ENCODE results near the gene AKR1B15.
"Not testable (repeated sequence)": the region's sequence is repeated elsewhere in the genome, so short reads cannot be mapped to it uniquely, and the experiment has no call there.

AKR1B15 gene

GRCh38 chr7:134548877-134549276 lies at the start of gene AKR1B15:
TSS of gene AKR1B15 (plus strand) at chr7:134549110. CDS start at chr7:134564620, 15,510 bp downstream.
- no peak for DNase-seq

- DNase-seq = no peak
Observed at GRCh38 chr7:134500406-134500805, 48.5 kb upstream of the AKR1B15 start.

GRCh38 chr7:134500982-134501381 lies 47.9 kb upstream of the AKR1B15 start:
- no peak for DNase-seq

GRCh38 chr7:134502463-134503371 lies 46.2 kb upstream of the AKR1B15 start:
- DNase-seq = no peak

- DNase-seq = no peak
Observed at GRCh38 chr7:134504660-134505164, 44.2 kb upstream of the AKR1B15 start.

GRCh38 chr7:134505856-134506255 lies 43.1 kb upstream of the AKR1B15 start:
- DNase-seq = no peak

GRCh38 chr7:134509010-134509409 lies 39.9 kb upstream of the AKR1B15 start:
- no peak for DNase-seq

- DNase-seq = no peak
Observed at GRCh38 chr7:134510646-134511045, 38.3 kb upstream of the AKR1B15 start.

- DNase-seq = no peak
Observed at GRCh38 chr7:134512271-134512670, 36.6 kb upstream of the AKR1B15 start.

- no peak for DNase-seq
Observed at GRCh38 chr7:134513169-134513752, 35.6 kb upstream of the AKR1B15 start.

- no peak for DNase-seq
Observed at GRCh38 chr7:134514106-134514505, 34.8 kb upstream of the AKR1B15 start.

- no peak for DNase-seq
Observed at GRCh38 chr7:134514663-134515062, 34.2 kb upstream of the AKR1B15 start.

- DNase-seq = no peak
Observed at GRCh38 chr7:134515569-134516468, 33.1 kb upstream of the AKR1B15 start.

GRCh38 chr7:134520130-134520529 lies 28.8 kb upstream of the AKR1B15 start:
- DNase-seq = no peak

- DNase-seq = no peak
Observed at GRCh38 chr7:134522601-134523000, 26.3 kb upstream of the AKR1B15 start.

GRCh38 chr7:134525449-134525848 lies 23.5 kb upstream of the AKR1B15 start:
- DNase-seq = not testable (repeated sequence)

- DNase-seq = not testable (repeated sequence)
Observed at GRCh38 chr7:134526552-134527248, 22.2 kb upstream of the AKR1B15 start.

GRCh38 chr7:134527979-134528371 lies 20.9 kb upstream of the AKR1B15 start:
- DNase-seq = no peak

GRCh38 chr7:134528749-134529148 lies 20.2 kb upstream of the AKR1B15 start:
- DNase-seq = no peak

GRCh38 chr7:134530460-134530859 lies 18.4 kb upstream of the AKR1B15 start:
- DNase-seq = no peak

GRCh38 chr7:134532180-134532953 lies 16.5 kb upstream of the AKR1B15 start:
- DNase-seq = no peak

GRCh38 chr7:134532954-134533218 lies 16.0 kb upstream of the AKR1B15 start:
- DNase-seq = no peak

Data from activated effector memory CD4-positive, alpha-beta T cell treated with Interleukin-2 at 50 U/mL for 16 hours (primary cell).